MCF 10A (cell line): Measurements from ENCODE around the gene BPGM. TPM values are rescaled to one million over a fixed set of nuclear protein-coding genes. Genes with fewer than 3 reads are reported as not detected.

ENCODE experiments used
- BruUV-seq: library from RNA; stranded (reverse); fragments of 400-500 nt; replicated peaks from 2 replicates; lab custom pipeline; 2021; lab: Mats Ljungman, UMichigan
- CTCF ChIA-PET: fragments of 300-600 bp; sonication (Branson Sonifier 250); formaldehyde crosslinking; extraction: SDS; loops from one replicate; lab custom pipeline; 2021; ENCODE audit warnings: antibody characterized with exemption, inconsistent platforms; lab: Yijun Ruan, JAX
- POLR2A ChIA-PET: fragments of 300-600, 350-650 bp; sonication (Branson Sonifier 250); formaldehyde crosslinking; extraction: SDS; loops from one replicate; lab custom pipeline; 2020; ENCODE audit warnings: antibody characterized with exemption, inconsistent platforms; lab: Yijun Ruan, JAX
- DNase-seq: peaks from one replicate; pipeline ENCODE4 v3.0.0-alpha.2; 2018; ENCODE audit not compliant: unreplicated experiment
- H3K27ac Mint-ChIP-seq: one replicate; pipeline ENCODE4 v1.8.0; 2022; ENCODE audit warnings: mild to moderate bottlenecking, low read depth, mixed read lengths; ENCODE audit not compliant: unreplicated experiment
- H3K27me3 Mint-ChIP-seq: one replicate; pipeline ENCODE4 v1.8.0; 2022; ENCODE audit warnings: mixed read lengths; ENCODE audit not compliant: insufficient read depth, unreplicated experiment
- H3K36me3 Mint-ChIP-seq: one replicate; pipeline ENCODE4 v1.8.0; 2022; ENCODE audit warnings: mild to moderate bottlenecking, moderate library complexity, mixed read lengths; ENCODE audit not compliant: insufficient read depth, unreplicated experiment
- H3K4me1 Mint-ChIP-seq: one replicate; pipeline ENCODE4 v1.8.0; 2022; ENCODE audit warnings: mixed read lengths; ENCODE audit not compliant: insufficient read depth, unreplicated experiment
- H3K4me3 Mint-ChIP-seq: one replicate; pipeline ENCODE4 v1.8.0; 2022; ENCODE audit warnings: mild to moderate bottlenecking, moderate library complexity, mixed read lengths; ENCODE audit not compliant: unreplicated experiment
- H3K9me3 Mint-ChIP-seq: one replicate; pipeline ENCODE4 v1.8.0; 2022; ENCODE audit warnings: mixed read lengths; ENCODE audit not compliant: unreplicated experiment
- intact Hi-C: fragments of 100-400 bp; cut with micrococcal nuclease; formaldehyde crosslinking; loops from 2 replicates; pipeline ENCODE4 v1.14.1; 2022
- total RNA-seq: library from RNA; stranded (reverse); gene quantifications from 2 replicates; pipeline ENCODE4 v1.2.3, GENCODE V29; 2022
- TF ChIP-seq, protein P1 (sequence below): fragments of 200-600 bp; IDR thresholded peaks from one replicate; pipeline ENCODE4 v1.8.0; 2022; ENCODE audit warnings: antibody characterized with exemption, mild to moderate bottlenecking; ENCODE audit not compliant: unreplicated experiment

BPGM gene
- total RNA-seq, 1 experiment from 2014 or later, result 8.2 TPM

DNA sequence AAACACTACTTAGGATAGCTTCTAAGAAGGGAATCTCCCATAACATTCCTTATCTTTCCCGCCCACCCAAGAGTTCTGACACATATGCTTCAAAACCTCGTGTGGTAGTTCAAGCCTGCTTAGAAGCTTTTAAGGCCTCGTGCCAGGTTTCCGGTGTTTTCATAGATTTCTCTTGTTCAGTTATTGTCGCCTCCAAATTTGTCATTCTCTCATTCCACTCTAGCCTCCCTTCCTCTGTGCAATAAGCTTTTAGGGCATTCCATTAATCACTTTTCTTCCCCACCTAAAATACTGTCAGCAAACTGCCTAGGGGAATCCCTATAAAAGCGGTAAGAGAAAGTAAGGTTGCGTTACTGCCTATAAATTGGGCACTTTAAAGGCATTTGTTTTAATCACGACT, 718 bp upstream of the BPGM start:
- peak; percentile 21 for DNase-seq
- POLR2A ChIA-PET, result interaction anchor here (0.6 to 5.1 kb wide), 35 partner anchors 11 to 861 kb away, joined by 3 to 75 read pairs (median 4); partner anchors contain the start of genes AGBL3, AKR1B10, CALD1 and CYREN
- Mint-ChIP-seq H3K36me3 (peaks cover 7% of the 10 kb centered on the region), H3K4me1 (peaks cover 8% of the 10 kb centered on the region), H3K4me3 (no peak overlapping the region), H3K9me3 (no peaks in the 10 kb centered on the region), H3K27me3 (no peaks in the 10 kb centered on the region), H3K27ac (no peak overlapping the region)
- intact Hi-C loops, result loop anchor here (1.0 to 10.0 kb wide), 3 partner anchors 32 to 529 kb away; partner anchors contain the start of gene CYREN
- TSS peak; percentile 93 for BruUV-seq
- TF ChIP-seq, protein P1, sequence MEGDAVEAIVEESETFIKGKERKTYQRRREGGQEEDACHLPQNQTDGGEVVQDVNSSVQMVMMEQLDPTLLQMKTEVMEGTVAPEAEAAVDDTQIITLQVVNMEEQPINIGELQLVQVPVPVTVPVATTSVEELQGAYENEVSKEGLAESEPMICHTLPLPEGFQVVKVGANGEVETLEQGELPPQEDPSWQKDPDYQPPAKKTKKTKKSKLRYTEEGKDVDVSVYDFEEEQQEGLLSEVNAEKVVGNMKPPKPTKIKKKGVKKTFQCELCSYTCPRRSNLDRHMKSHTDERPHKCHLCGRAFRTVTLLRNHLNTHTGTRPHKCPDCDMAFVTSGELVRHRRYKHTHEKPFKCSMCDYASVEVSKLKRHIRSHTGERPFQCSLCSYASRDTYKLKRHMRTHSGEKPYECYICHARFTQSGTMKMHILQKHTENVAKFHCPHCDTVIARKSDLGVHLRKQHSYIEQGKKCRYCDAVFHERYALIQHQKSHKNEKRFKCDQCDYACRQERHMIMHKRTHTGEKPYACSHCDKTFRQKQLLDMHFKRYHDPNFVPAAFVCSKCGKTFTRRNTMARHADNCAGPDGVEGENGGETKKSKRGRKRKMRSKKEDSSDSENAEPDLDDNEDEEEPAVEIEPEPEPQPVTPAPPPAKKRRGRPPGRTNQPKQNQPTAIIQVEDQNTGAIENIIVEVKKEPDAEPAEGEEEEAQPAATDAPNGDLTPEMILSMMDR, result no peak
- CTCF ChIA-PET, result interaction anchor here (0.6 to 2.5 kb wide), 15 partner anchors 9 to 303 kb away, joined by 3 to 14 read pairs (median 4); no protein-coding TSS in a partner anchor

DNA sequence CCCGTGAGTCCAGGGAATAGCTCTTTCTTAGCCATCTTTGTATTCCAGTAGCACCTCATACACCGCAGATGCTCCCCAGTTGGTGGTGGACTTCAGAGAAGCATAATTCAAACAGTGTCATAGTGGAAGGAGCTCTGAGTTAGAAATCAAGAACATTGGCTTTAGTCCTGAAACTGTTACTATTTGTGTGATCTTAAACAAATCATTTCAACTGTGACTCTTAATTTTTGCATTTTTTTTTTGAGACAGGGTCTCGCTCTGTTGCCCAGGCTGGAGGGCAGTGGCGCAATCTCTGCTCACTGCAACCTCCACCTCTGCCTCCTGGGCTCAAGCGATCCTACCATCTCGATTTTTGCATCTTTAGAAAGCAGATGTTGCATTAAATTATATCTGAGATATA, 1.8 kb downstream of the BPGM start:
- Mint-ChIP-seq H3K27me3 (no peaks in the 10 kb centered on the region), H3K27ac (no peak overlapping the region), H3K9me3 (no peaks in the 10 kb centered on the region), H3K36me3 (peaks cover 7% of the 10 kb centered on the region), H3K4me3 (no peak overlapping the region), H3K4me1 (peaks cover 13% of the 10 kb centered on the region)
- BruUV-seq, result no TSS peak
- ChIA-PET POLR2A (interaction anchor here (0.6 to 5.1 kb wide), 6 partner anchors 8 to 888 kb away, joined by 3 to 75 read pairs (median 32); no protein-coding TSS in a partner anchor), CTCF (interaction anchor here (0.6 to 1.8 kb wide), 10 partner anchors 7 to 216 kb away, joined by 3 to 7 read pairs (median 4); no protein-coding TSS in a partner anchor)
- no peak for DNase-seq
- TF ChIP-seq, protein P1, result no peak
- intact Hi-C loops, result loop anchor here (10.0 kb wide), 1 partner anchor 526 kb away; the partner anchor contains the start of gene CYREN

DNA sequence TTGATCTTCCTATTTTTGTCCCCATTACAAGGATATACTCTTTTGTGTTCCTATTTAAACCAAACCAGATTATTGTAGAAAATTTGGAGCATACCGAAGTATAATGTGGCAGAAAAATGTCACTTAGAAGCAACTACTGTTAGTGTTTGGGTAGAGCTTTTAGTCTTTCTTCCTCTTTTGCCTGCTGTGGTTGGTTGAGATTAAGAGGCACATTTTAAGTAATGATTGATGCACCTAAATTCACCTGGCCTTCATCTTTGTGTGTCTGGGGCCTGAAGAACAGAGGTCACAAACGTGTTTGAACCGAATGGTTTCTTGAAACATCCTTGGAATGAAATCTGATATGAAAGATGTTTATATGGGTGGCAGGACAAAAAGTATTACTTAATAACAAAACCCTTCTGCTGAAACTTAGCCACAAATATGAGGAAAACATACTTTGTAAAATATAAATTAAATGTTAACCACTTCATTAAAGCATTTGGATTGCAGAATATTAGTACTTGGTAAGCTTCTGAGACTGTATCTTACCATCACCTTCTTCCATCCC, 2.6 kb downstream of the BPGM start:
- TF ChIP-seq, protein P1, result no peak
- intact Hi-C loops, result loop anchor here (10.0 kb wide), 1 partner anchor 526 kb away; the partner anchor contains the start of gene CYREN
- peaks cover 7% of the 10 kb centered on the region for H3K36me3 Mint-ChIP-seq
- POLR2A ChIA-PET, result interaction anchor here (0.6 to 5.1 kb wide), 3 partner anchors 16 to 887 kb away, joined by 3 to 75 read pairs (median 4); no protein-coding TSS in a partner anchor
- H3K27me3 Mint-ChIP-seq, result no peaks in the 10 kb centered on the region
- DNase-seq, result no peak
- H3K4me1 Mint-ChIP-seq, result peaks cover 13% of the 10 kb centered on the region
- H3K4me3 Mint-ChIP-seq, result no peak overlapping the region
- no peaks in the 10 kb centered on the region for H3K9me3 Mint-ChIP-seq
- CTCF ChIA-PET, result interaction anchor here (0.6 to 1.7 kb wide), 4 partner anchors 14 to 217 kb away, joined by 3 to 7 read pairs (median 4); no protein-coding TSS in a partner anchor
- no TSS peak for BruUV-seq
- no peak overlapping the region for H3K27ac Mint-ChIP-seq

DNA sequence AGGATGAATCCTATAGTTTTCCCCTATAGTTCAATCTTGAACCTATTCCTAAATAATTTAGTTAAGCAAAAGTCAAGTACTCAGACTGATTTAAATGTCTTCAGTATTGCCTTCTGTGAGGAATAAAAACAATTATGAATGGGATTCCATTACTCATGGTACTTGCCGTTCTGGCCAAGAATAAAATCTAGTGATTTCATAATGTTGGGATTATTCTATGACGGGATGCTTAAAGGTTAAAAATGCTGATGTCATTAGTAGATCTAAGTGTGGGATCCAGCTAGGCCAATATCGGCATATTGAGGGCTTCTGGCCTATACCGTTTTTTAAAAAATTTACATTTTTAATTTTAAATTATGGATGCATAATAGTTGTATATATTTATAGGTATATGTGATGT, 5.3 kb downstream of the BPGM start:
- H3K36me3 Mint-ChIP-seq, result peaks cover 7% of the 10 kb centered on the region
- no peak for DNase-seq
- POLR2A ChIA-PET, result interaction anchor here (1.1 kb wide), 1 partner anchor 11 kb away, joined by 4 read pairs; no protein-coding TSS in a partner anchor
- CTCF ChIA-PET, result no interaction called here
- H3K4me3 Mint-ChIP-seq, result no peak overlapping the region
- no peaks in the 10 kb centered on the region for H3K27me3 Mint-ChIP-seq
- no peak overlapping the region for H3K27ac Mint-ChIP-seq
- BruUV-seq, result no TSS peak
- H3K9me3 Mint-ChIP-seq, result no peaks in the 10 kb centered on the region
- TF ChIP-seq, protein P1, result no peak
- intact Hi-C loops, result no loop called here
- H3K4me1 Mint-ChIP-seq, result peaks cover 13% of the 10 kb centered on the region
